Testis (tissue), 3 donors: ENCODE measurements around the gene PNPLA2. TPM values are rescaled to one million over a fixed set of nuclear protein-coding genes. Genes with fewer than 3 reads are reported as not detected.

Experiments used
- DNase-seq: peaks from one replicate; pipeline ENCODE4 v3.0.0-alpha.2; 2019
- H3K27ac ChIP-seq, 2 donors: fragments of 200-600 bp; sonication (generic); one replicate each; pipeline ENCODE4 v1.5.1; 2019
- H3K27me3 ChIP-seq: fragments of 200-600 bp; sonication (generic); one replicate; pipeline ENCODE4 v1.5.1; 2019
- H3K36me3 ChIP-seq: fragments of 200-600 bp; sonication (generic); one replicate; pipeline ENCODE4 v1.5.1; 2017; ENCODE audit warnings: low read depth; ENCODE audit errors: missing control alignments
- H3K4me1 ChIP-seq: fragments of 200-600 bp; sonication (generic); one replicate; pipeline ENCODE4 v1.5.1; 2019
- H3K4me3 ChIP-seq, 2 donors: fragments of 200-600 bp; sonication (generic); one replicate each; pipeline ENCODE4 v1.5.1; 2017 to 2019
- H3K9me3 ChIP-seq: fragments of 200-600 bp; sonication (generic); one replicate; pipeline ENCODE4 v1.5.1; 2017
- POLR2A ChIP-seq: fragments of 450-650 bp; IDR thresholded peaks from one replicate; pipeline ENCODE4 v1.6.1; 2017; ENCODE audit warnings: antibody characterized with exemption, mild to moderate bottlenecking, moderate library complexity
- WGBS, 2 donors: methylation state at CpG; one replicate each; pipeline ENCODE4 v1.1.5; 2018; 5-methylcytosine and 5-hydroxymethylcytosine counted together
- intact Hi-C: fragments of 100-400 bp; cut with DNase I; formaldehyde crosslinking; loops from one replicate; pipeline ENCODE4 v1.15.1; 2023; ENCODE audit warnings: low total_unique reads
- polyA plus RNA-seq: library from polyadenylated mRNA; stranded (reverse); fragments of 350-450 nt; fragmentation: Illumina TruSeq; extraction: RNeasy Lipid Tissue Mini Kit (QIAGEN cat#74804); gene quantifications from one replicate; pipeline ENCODE4 v1.2.3, GENCODE V29; 2014; ENCODE audit warnings: low read depth, low replicate concordance; ENCODE audit not compliant: insufficient read depth
- total RNA-seq, 2 donors: library from RNA; depleted of rRNA; stranded (reverse); fragments of >200 nt; gene quantifications; one replicate each; pipeline ENCODE4 v1.2.3, GENCODE V29; 2016
- TF ChIP-seq, protein P1 (sequence below), 3 experiments: fragments of 450-650 bp in 2 of 3; fragments of 200-600 bp in 1 of 3; sonication (generic) in 1 of 3; IDR thresholded peaks; one replicate each; pipeline ENCODE4 v1.5.1; 2016 to 2019; ENCODE audit warnings: antibody characterized with exemption in 3 of 3, mild to moderate bottlenecking in 2 of 3, moderate library complexity in 1 of 3

The PNPLA2 gene
- total and polyA plus RNA-seq, 3 donors from 2014 or later: 86.7 to 108 (median 96.7) TPM

DNA sequence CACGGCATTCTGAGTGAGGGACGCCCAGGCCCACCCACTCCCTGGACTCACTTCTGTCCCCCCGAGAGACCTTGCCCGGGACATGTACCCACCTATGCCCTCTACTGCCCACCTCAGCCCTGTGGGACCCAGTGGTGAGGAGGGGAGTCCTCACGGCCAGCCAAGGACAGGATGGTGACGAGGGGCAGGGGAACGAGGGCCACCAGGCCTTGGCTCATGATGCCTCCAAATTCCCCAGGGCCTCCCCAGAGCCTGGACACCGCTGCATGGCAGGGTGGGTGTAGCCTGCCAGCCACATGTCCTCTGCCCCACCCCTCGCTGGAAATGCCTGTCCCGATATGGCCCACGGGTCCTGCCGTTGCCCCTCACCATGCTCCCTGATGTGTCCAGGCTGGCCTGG, 50.1 kb downstream of the PNPLA2 start:
- Histone ChIP-seq H3K27me3 (no peaks in the 10 kb centered on the region), H3K9me3 (no peaks in the 10 kb centered on the region), H3K36me3 (no peaks in the 10 kb centered on the region), H3K4me1 (no peaks in the 10 kb centered on the region), H3K27ac (no peak overlapping the region), H3K4me3 (no peak overlapping the region)
- WGBS, 2 donors: 81 to 100% methylated on average over 8 to 9 of the region's 12 CpGs
- intact Hi-C loops: no loop called here
- no peak for DNase-seq
- TF ChIP-seq, protein P1, sequence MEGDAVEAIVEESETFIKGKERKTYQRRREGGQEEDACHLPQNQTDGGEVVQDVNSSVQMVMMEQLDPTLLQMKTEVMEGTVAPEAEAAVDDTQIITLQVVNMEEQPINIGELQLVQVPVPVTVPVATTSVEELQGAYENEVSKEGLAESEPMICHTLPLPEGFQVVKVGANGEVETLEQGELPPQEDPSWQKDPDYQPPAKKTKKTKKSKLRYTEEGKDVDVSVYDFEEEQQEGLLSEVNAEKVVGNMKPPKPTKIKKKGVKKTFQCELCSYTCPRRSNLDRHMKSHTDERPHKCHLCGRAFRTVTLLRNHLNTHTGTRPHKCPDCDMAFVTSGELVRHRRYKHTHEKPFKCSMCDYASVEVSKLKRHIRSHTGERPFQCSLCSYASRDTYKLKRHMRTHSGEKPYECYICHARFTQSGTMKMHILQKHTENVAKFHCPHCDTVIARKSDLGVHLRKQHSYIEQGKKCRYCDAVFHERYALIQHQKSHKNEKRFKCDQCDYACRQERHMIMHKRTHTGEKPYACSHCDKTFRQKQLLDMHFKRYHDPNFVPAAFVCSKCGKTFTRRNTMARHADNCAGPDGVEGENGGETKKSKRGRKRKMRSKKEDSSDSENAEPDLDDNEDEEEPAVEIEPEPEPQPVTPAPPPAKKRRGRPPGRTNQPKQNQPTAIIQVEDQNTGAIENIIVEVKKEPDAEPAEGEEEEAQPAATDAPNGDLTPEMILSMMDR (IDR thresholded peaks at IDR 0.05): no peak
- TF ChIP-seq POLR2A: no peak

DNA sequence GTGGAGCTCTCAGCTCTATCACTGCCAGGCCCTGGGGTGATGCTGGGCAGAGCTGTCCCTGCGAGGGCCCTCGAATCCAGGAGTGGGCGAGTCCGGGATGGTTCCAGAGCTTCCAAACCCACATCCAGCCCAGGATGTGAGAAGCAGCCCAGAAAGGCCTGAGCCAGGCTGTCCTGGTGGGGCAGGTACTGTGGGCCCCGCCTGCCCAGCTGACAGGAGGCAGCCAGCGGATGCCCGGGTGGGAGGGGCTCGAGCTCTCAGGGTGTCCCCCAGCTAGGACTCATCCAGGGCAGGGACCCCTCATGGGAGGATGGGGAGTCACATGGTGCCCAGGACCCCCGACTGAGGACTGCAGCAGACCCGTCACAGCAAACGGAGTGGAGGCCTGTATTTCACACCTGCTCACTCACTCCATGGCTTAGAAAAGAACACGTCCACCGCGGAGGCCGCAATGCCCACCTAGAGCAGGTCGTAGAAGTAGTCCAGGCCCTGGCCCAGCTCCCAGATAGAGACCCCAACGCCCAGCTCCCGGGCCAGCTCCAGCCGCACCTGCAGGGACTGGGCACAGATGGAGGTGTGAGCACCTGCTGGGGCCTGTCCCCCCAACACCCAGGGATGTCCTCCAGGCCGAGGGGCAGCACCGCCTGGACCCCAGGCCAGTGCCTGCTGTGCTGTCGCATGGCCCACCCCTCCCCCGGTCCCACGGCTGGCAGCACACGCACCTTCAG, 50.8 kb downstream of the PNPLA2 start:
- H3K27ac ChIP-seq: no peak overlapping the region
- no peaks in the 10 kb centered on the region for H3K27me3 ChIP-seq
- H3K4me1 ChIP-seq: no peaks in the 10 kb centered on the region
- no peaks in the 10 kb centered on the region for H3K36me3 ChIP-seq
- 85% methylated on average over 24 of the region's 25 CpGs; no CpG with 5 or more reads in 1 of the 2 donors for WGBS, 2 donors
- TF ChIP-seq POLR2A: no peak
- TF ChIP-seq, protein P1 (IDR thresholded peaks at IDR 0.05): no peak
- no peak for DNase-seq
- no peak overlapping the region for H3K4me3 ChIP-seq
- intact Hi-C loops: no loop called here
- no peaks in the 10 kb centered on the region for H3K9me3 ChIP-seq

DNA sequence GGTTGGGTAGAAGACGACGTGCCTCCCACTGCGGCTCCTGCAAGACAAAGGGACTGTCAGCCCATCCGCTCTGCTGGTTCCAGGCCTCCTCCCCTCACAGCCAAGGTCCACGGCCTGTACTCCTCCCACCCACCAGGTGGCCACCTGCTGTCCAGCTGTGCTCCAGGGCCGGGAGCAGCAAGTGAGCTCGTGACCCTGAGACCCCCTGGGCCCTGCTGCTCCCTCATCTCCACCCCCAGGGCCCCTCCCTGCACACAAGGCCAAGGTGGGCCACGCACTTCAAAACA, 51.4 kb downstream of the PNPLA2 start:
- H3K9me3 ChIP-seq: no peaks in the 10 kb centered on the region
- H3K4me1 ChIP-seq: no peaks in the 10 kb centered on the region
- no peak overlapping the region for H3K27ac ChIP-seq
- WGBS, 2 donors: 54 to 100% methylated on average over 1 to 8 of the region's 8 CpGs
- no peak for DNase-seq
- no peaks in the 10 kb centered on the region for H3K27me3 ChIP-seq
- intact Hi-C loops: no loop called here
- no peak overlapping the region for H3K4me3 ChIP-seq
- TF ChIP-seq POLR2A: no peak
- TF ChIP-seq, protein P1 (IDR thresholded peaks at IDR 0.05): no peak
- no peaks in the 10 kb centered on the region for H3K36me3 ChIP-seq

DNA sequence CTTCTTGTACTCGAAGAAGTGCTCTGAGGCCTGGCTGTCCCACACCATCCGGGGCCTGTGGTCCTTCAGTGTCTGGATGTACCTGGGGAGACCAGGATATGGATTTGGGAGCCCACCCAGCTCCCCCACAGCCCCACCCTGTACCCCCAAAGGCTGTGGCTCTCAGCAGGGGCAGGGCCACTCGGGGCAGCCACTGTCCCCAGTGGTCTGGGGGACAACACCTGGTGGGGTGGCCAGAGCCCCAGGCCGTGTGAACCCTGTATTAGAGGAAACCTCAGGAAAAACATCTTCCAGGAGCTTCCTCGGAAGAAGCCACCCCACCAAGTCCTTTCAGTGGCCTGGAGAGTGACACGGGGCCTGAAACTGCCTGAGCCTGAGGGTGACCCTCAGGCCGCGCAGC, 51.7 kb downstream of the PNPLA2 start:
- intact Hi-C loops: no loop called here
- no peak overlapping the region for H3K4me3 ChIP-seq
- H3K9me3 ChIP-seq: no peaks in the 10 kb centered on the region
- no peaks in the 10 kb centered on the region for H3K27me3 ChIP-seq
- WGBS, 2 donors: 87 to 92% methylated on average over 6 to 8 of the region's 8 CpGs
- no peaks in the 10 kb centered on the region for H3K36me3 ChIP-seq
- TF ChIP-seq, protein P1 (IDR thresholded peaks at IDR 0.05): no peak
- TF ChIP-seq POLR2A: no peak
- DNase-seq: no peak
- no peak overlapping the region for H3K27ac ChIP-seq
- no peaks in the 10 kb centered on the region for H3K4me1 ChIP-seq

DNA sequence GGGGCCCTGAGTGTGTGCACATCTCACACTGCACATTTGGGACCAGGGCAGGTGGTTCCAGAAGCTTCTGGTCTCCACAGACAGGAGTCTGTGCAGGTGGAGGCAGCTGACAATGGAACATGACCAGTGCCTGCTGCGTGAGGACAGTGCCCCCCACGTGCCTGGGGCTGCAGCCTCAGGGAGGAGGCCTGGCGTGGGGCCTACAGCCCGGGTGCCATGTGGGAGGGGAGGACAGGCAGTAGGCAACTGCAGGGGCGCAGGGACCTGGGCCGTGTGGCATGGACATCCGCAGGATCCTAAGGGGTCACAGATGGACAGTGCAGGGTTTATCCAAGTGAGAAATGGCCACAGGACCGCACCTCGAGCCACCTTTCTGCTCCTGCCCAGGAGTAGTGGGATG, 52.8 kb downstream of the PNPLA2 start:
- WGBS, 2 donors: 66 to 74% methylated on average over 3 to 9 of the region's 9 CpGs
- Histone ChIP-seq H3K27ac (no peak overlapping the region), H3K4me3 (no peak overlapping the region), H3K4me1 (no peaks in the 10 kb centered on the region), H3K9me3 (no peaks in the 10 kb centered on the region), H3K27me3 (no peaks in the 10 kb centered on the region), H3K36me3 (no peaks in the 10 kb centered on the region)
- TF ChIP-seq POLR2A: no peak
- TF ChIP-seq, protein P1 (IDR thresholded peaks at IDR 0.05): no peak
- DNase-seq: no peak
- intact Hi-C loops: no loop called here
